ENCODE results near the gene MAP2K5.

Gene MAP2K5

DNA sequence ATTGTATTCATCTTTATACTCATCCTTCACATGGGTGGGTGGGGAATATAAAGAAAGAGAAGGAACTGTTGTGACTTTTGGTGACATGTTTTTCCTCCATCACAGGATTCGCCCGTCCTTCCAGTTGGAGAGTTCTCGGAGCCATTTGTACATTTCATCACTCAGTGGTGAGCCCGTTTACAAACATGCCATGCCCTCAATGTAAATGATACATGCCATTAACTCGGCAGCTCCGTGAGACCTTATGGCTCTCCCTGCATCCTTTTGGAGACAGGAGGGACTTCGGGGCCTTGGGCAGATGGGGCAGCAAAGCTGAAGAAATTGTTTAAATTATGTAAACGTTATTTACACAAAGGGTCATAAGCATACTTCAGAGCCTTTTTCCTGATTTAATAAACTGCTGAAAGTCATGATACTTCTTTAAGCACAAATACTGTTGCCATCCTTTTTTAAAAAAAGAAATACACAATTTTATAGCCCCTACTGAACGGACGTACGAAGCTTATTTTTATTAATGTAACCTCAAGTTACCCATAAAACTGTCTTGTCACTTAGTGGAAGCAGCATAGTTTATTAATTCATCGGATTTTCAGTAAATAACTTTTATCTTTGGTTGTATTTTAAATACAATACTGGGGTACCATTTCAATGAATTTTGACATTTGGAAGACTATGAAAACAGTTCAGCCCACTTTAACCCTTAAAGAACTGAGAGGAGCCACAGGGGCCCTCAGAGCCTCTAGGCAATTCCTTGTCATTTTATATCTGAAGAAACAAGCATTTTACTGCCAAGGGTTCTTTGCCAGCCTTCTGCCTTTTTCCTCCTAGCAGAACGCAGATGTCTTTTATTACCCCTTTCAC lies 227.2 kb downstream of the MAP2K5 start (continued):
- TF ChIP-seq, protein P1, sequence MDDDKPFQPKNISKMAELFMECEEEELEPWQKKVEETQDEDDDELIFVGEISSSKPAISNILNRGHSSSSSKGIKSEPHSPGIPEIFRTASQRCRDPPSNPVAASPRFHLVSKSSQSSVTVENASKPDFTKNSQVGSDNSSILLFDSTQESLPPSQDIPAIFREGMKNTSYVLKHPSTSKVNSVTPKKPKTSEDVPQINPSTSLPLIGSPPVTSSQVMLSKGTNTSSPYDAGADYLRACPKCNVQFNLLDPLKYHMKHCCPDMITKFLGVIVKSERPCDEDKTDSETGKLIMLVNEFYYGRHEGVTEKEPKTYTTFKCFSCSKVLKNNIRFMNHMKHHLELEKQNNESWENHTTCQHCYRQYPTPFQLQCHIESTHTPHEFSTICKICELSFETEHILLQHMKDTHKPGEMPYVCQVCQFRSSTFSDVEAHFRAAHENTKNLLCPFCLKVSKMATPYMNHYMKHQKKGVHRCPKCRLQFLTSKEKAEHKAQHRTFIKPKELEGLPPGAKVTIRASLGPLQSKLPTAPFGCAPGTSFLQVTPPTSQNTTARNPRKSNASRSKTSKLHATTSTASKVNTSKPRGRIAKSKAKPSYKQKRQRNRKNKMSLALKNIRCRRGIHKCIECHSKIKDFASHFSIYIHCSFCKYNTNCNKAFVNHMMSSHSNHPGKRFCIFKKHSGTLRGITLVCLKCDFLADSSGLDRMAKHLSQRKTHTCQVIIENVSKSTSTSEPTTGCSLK (tag by site-specific recombination; IDR thresholded peaks at IDR 0.05): no peak
- TF ChIP-seq KLF8 (tag by site-specific recombination; IDR thresholded peaks at IDR 0.05) (no peak), SCRT2 (tag by site-specific recombination; IDR thresholded peaks at IDR 0.05) (no peak), ZBTB21 (tag by site-specific recombination; IDR thresholded peaks at IDR 0.05) (no peak), KLF1 (tag by site-specific recombination; IDR thresholded peaks at IDR 0.05) (peak; percentile 70; the same call in 1 of the 2 replicates), ZNF549 (tag by site-specific recombination; IDR thresholded peaks at IDR 0.05) (no peak), ZNF544 (tag by site-specific recombination; IDR thresholded peaks at IDR 0.05) (no peak), ZNF768 (tag by site-specific recombination; IDR thresholded peaks at IDR 0.05) (no peak), ZNF707 (tag by site-specific recombination; IDR thresholded peaks at IDR 0.05) (no peak), EGR2 (tag by site-specific recombination; IDR thresholded peaks at IDR 0.05; ENCODE audit: low read depth) (no peak), ZNF510 (tag by site-specific recombination; IDR thresholded peaks at IDR 0.05; ENCODE audit: insufficient replicate concordance) (no peak), GLIS2 (tag by site-specific recombination; IDR thresholded peaks at IDR 0.05) (no peak), ZNF214 (tag by site-specific recombination; IDR thresholded peaks at IDR 0.05; ENCODE audit: borderline replicate concordance) (no peak), ZEB2 (tag by site-specific recombination; IDR thresholded peaks at IDR 0.05) (peak; percentile 27; the same call in 1 of the 2 replicates), ZNF621 (tag by site-specific recombination; IDR thresholded peaks at IDR 0.05) (no peak), ZNF423 (tag by site-specific recombination; IDR thresholded peaks at IDR 0.05) (no peak), KLF10 (tag by site-specific recombination; IDR thresholded peaks at IDR 0.05) (peak; percentile 40; the same call in 1 of the 2 replicates), ZBTB1 (tag by site-specific recombination; IDR thresholded peaks at IDR 0.05) (no peak), ZNF558 (tag by site-specific recombination; IDR thresholded peaks at IDR 0.05) (no peak), ZNF10 (tag by site-specific recombination; IDR thresholded peaks at IDR 0.05) (no peak), ZBTB48 (tag by site-specific recombination; IDR thresholded peaks at IDR 0.05) (no peak), GFI1B (tag by site-specific recombination; IDR thresholded peaks at IDR 0.05) (no peak), GLI2 (tag by site-specific recombination; IDR thresholded peaks at IDR 0.05; ENCODE audit: borderline replicate concordance, low read depth) (no peak)
- TF ChIP-seq, protein P2, sequence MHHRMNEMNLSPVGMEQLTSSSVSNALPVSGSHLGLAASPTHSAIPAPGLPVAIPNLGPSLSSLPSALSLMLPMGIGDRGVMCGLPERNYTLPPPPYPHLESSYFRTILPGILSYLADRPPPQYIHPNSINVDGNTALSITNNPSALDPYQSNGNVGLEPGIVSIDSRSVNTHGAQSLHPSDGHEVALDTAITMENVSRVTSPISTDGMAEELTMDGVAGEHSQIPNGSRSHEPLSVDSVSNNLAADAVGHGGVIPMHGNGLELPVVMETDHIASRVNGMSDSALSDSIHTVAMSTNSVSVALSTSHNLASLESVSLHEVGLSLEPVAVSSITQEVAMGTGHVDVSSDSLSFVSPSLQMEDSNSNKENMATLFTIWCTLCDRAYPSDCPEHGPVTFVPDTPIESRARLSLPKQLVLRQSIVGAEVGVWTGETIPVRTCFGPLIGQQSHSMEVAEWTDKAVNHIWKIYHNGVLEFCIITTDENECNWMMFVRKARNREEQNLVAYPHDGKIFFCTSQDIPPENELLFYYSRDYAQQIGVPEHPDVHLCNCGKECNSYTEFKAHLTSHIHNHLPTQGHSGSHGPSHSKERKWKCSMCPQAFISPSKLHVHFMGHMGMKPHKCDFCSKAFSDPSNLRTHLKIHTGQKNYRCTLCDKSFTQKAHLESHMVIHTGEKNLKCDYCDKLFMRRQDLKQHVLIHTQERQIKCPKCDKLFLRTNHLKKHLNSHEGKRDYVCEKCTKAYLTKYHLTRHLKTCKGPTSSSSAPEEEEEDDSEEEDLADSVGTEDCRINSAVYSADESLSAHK (tag by site-specific recombination; IDR thresholded peaks at IDR 0.05): 0 out of 2 replicates have a peak, but pooled peaks have one; percentile 17

DNA sequence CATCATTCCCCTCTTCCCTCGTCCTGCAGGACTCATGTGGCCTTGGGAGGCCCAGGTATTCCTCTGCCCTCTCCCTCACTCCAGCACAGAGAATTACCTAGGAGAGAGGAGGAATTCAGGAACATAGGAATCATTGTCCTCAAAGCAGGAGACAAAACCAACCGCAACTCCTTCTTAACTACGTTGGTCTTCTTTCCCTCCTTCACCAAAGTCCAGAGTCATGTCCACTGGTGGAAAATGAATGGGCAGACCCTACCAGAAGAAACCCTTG lies 227.8 kb downstream of the MAP2K5 start:
- Histone ChIP-seq H3K9me3 (ENCODE audit: control insufficient read depth, insufficient read depth, low read depth, low read length) (no peaks in the 10 kb centered on the region), H3K4me1 (ENCODE audit: control insufficient read depth, insufficient read depth, low read length) (peaks cover 63% of the 10 kb centered on the region), H3K36me3 (ENCODE audit: control insufficient read depth in 2 of 2, insufficient read depth in 1 of 2, low read length in 2 of 2) (no peaks in the 10 kb centered on the region), H3K4me3 (ENCODE audit: low read depth, low read length) (no peak overlapping the region), H3K27ac (ENCODE audit: extremely low read depth, low read depth, low read length) (peak overlapping the region; percentile 32; the same call in 1 of the 2 replicates)
- POLR2A ChIA-PET: interaction anchor here (0.9 to 1.1 kb wide), 2 partner anchors 16 to 181 kb away, joined by 3 to 4 read pairs; no protein-coding TSS in a partner anchor
- TF ChIP-seq GFI1B (tag by site-specific recombination; IDR thresholded peaks at IDR 0.05) (no peak), IKZF3 (tag by site-specific recombination; IDR thresholded peaks at IDR 0.05) (peak; percentile 56; the same call in 1 of the 2 replicates), ZBTB17 (tag by site-specific recombination; IDR thresholded peaks at IDR 0.05) (0 out of 2 replicates have a peak, but pooled peaks have one; percentile 9), ZXDB (tag by site-specific recombination; IDR thresholded peaks at IDR 0.05) (peak; percentile 6; the same call in 1 of the 2 replicates), ZNF366 (tag by site-specific recombination; conservative IDR thresholded peaks at IDR 0.05) (peak; percentile 32; the same call in 1 of the 2 replicates), GLIS1 (tag by site-specific recombination; IDR thresholded peaks at IDR 0.05) (peak; percentile 25; the same call in 1 of the 2 replicates), ZNF600 (tag by site-specific recombination; IDR thresholded peaks at IDR 0.05) (peak; percentile 70)
- TF ChIP-seq, protein P3, sequence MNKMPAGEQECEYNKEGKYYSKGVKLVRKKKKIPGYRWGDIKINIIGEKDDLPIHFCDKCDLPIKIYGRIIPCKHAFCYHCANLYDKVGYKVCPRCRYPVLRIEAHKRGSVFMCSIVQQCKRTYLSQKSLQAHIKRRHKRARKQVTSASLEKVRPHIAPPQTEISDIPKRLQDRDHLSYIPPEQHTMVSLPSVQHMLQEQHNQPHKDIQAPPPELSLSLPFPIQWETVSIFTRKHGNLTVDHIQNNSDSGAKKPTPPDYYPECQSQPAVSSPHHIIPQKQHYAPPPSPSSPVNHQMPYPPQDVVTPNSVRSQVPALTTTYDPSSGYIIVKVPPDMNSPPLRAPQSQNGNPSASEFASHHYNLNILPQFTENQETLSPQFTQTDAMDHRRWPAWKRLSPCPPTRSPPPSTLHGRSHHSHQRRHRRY (tag by site-specific recombination; IDR thresholded peaks at IDR 0.05): no peak
- CTCF ChIA-PET: interaction anchor here (0.6 kb wide), 2 partner anchors 19 to 93 kb away, joined by 3 to 4 read pairs; no protein-coding TSS in a partner anchor
